Left lung (tissue), 10 donors: ENCODE results near the gene ATG12. TPM values are rescaled to one million over a fixed set of nuclear protein-coding genes. Genes with fewer than 3 reads are reported as not detected.

Experiments used
- ATAC-seq: fragments of 200-7000 bp; cut with Tn5 transposase; one replicate; pipeline ENCODE4 v1.9.1; 2020; ENCODE audit warnings: moderate library complexity
- DNase-seq, 4 donors: peaks; one replicate each; pipeline ENCODE4 v3.0.0-alpha.2; 2013 to 2020
- H3K27ac ChIP-seq, 2 donors: fragments of 200-600 bp; sonication (generic) in 1 of 2; one replicate each; pipeline versions ENCODE4 v1.5.0 to v1.8.0; 2020 to 2021
- H3K27me3 ChIP-seq, 2 donors: fragments of 200-600 bp; sonication (generic) in 1 of 2; one replicate each; pipeline versions ENCODE4 v1.5.0 to v1.8.0; 2020 to 2021
- H3K36me3 ChIP-seq, 2 donors: fragments of 200-600 bp; sonication (generic) in 1 of 2; one replicate each; pipeline versions ENCODE4 v1.5.0 to v1.8.0; 2020 to 2021
- H3K4me1 ChIP-seq, 2 donors: fragments of 200-600 bp; one replicate each; pipeline ENCODE4 v1.8.0; 2021
- H3K4me3 ChIP-seq, 2 donors: fragments of 200-600 bp; sonication (generic) in 1 of 2; one replicate each; pipeline versions ENCODE4 v1.5.0 to v1.8.0; 2020 to 2021; ENCODE audit warnings: mild to moderate bottlenecking in 1 of 2
- H3K9me3 ChIP-seq, 2 donors: fragments of 200-600 bp; sonication (generic) in 1 of 2; one replicate each; pipeline versions ENCODE4 v1.5.0 to v1.8.0; 2020 to 2021
- CTCF ChIP-seq, 2 donors: fragments of 200-600 bp; sonication (generic) in 1 of 2; IDR thresholded peaks; one replicate each; pipeline versions ENCODE4 v1.5.0 to v1.8.0; 2021; ENCODE audit warnings: antibody characterized with exemption in 2 of 2
- intact Hi-C, 2 donors: fragments of 100-400 bp; cut with DNase I; formaldehyde crosslinking; loops; one replicate each; pipeline versions ENCODE4 v1.11.2 to v1.14.2; 2022
- polyA plus RNA-seq, 6 donors: library from polyadenylated mRNA; unstranded; fragments of 120-200 nt; gene quantifications; one replicate each; pipeline ENCODE4 v1.2.1, GENCODE V29; 2013; ENCODE audit not compliant: insufficient read length in 6 of 6
- total RNA-seq, 2 donors: library from RNA; stranded (reverse); fragmentation: NEBNext Ultra II Directional; extraction: Animal tissue kit (Norgen Biotek cat#: 25700); gene quantifications; one replicate each; pipeline ENCODE4 v1.2.1, GENCODE V29; 2021
- donor health status: DM: no; HTN: yes; CAD: no.
- donor health status: DM: no; HTN: no; CAD: no.

ATG12 gene
- total and polyA plus RNA-seq, 8 donors: 31.5 to 93.9 (median 75.3) TPM

- no peak for TF ChIP-seq CTCF (IDR thresholded peaks at IDR 0.05)
- peaks cover 0 to 2% of the 10 kb centered on the region in 2 donors for H3K9me3 ChIP-seq
- no peaks in the 10 kb centered on the region for H3K27me3 ChIP-seq
- no peak overlapping the region for H3K27ac ChIP-seq
- intact Hi-C loops: no loop called here
- peaks cover 9 to 40% of the 10 kb centered on the region in 2 donors for H3K4me1 ChIP-seq
- no peak for ATAC-seq
- DNase-seq: no peak
- no peak overlapping the region for H3K4me3 ChIP-seq
- H3K36me3 ChIP-seq: no peaks in the 10 kb centered on the region
Measured at GRCh38 chr5:115858396-115858795, 17.0 kb upstream of the ATG12 start.

- TF ChIP-seq CTCF (IDR thresholded peaks at IDR 0.05): no peak
Measured at GRCh38 chr5:115857626-115858349, 16.4 kb upstream of the ATG12 start.

GRCh38 chr5:115857057-115857479 is 15.7 kb upstream of the ATG12 start:
- no peaks in the 10 kb centered on the region for H3K9me3 ChIP-seq
- intact Hi-C loops: no loop called here
- DNase-seq (no peak), ATAC-seq (no peak)
- peaks cover 9 to 40% of the 10 kb centered on the region in 2 donors for H3K4me1 ChIP-seq
- no peak for TF ChIP-seq CTCF (IDR thresholded peaks at IDR 0.05)
- H3K36me3 ChIP-seq: no peaks in the 10 kb centered on the region
- no peaks in the 10 kb centered on the region for H3K27me3 ChIP-seq
- H3K4me3 ChIP-seq: no peak overlapping the region
- no peak overlapping the region for H3K27ac ChIP-seq

More at GRCh38 chr5:115857626-115858349, 16.4 kb upstream of the ATG12 start:
- H3K9me3 ChIP-seq: no peaks in the 10 kb centered on the region
- intact Hi-C loops: no loop called here
- H3K27me3 ChIP-seq: no peaks in the 10 kb centered on the region
- peaks cover 9 to 40% of the 10 kb centered on the region in 2 donors for H3K4me1 ChIP-seq
- H3K36me3 ChIP-seq: no peaks in the 10 kb centered on the region
- ATAC-seq (no peak), DNase-seq (peak in 1 of 4 donors; percentile 19)
- no peak overlapping the region for H3K4me3 ChIP-seq
- H3K27ac ChIP-seq: no peak overlapping the region

- peaks cover 9 to 41% of the 10 kb centered on the region in 2 donors for H3K4me1 ChIP-seq
- no peak for TF ChIP-seq CTCF (IDR thresholded peaks at IDR 0.05)
- ATAC-seq (no peak), DNase-seq (peak in 1 of 4 donors; percentile 28)
- H3K36me3 ChIP-seq: no peaks in the 10 kb centered on the region
- H3K27ac ChIP-seq: no peak overlapping the region
- no peaks in the 10 kb centered on the region for H3K9me3 ChIP-seq
- no peaks in the 10 kb centered on the region for H3K27me3 ChIP-seq
- H3K4me3 ChIP-seq: no peak overlapping the region
- intact Hi-C loops: no loop called here
Measured at GRCh38 chr5:115855959-115856358, 14.6 kb upstream of the ATG12 start.

GRCh38 chr5:115854139-115854538 is 12.8 kb upstream of the ATG12 start:
- DNase-seq (no peak), ATAC-seq (no peak)
- Histone ChIP-seq H3K27me3 (no peaks in the 10 kb centered on the region), H3K36me3 (no peaks in the 10 kb centered on the region), H3K27ac (no peak overlapping the region), H3K4me3 (no peak overlapping the region), H3K4me1 (peaks cover 9 to 51% of the 10 kb centered on the region in 2 donors), H3K9me3 (no peaks in the 10 kb centered on the region)
- no peak for TF ChIP-seq CTCF (IDR thresholded peaks at IDR 0.05)
- intact Hi-C loops: no loop called here
